ENCODE results near the gene AOC3. TPM values are rescaled to one million over a fixed set of nuclear protein-coding genes. Genes with fewer than 3 reads are reported as not detected.

Gene AOC3
- total RNA-seq, 1 experiment from 2014 or later: 2.8 TPM

DNA sequence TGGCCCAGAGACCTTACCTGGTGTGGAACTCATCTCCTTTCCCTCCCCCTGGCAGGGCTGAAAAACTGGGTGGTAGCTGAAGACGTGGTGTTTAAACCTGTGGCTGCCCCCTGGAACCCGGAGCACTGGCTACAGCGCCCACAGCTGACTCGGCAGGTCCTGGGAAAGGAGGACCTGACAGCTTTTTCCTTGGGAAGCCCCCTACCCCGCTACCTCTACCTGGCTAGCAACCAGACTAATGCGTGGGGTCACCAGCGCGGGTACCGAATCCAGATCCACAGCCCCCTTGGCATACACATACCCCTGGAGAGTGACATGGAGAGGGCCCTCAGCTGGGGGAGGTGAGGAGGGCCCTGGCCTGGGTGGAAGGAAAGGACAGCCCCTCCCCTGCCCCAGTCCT lies 2.0 kb upstream of the AOC3 start:
- no peak overlapping the region for H4K91ac ChIP-seq (ENCODE audit: insufficient read length, low read depth, low read length)
- no peak overlapping the region for H3K4ac ChIP-seq (ENCODE audit: low read depth, low read length)
- no peaks in the 10 kb centered on the region for H3K79me2 ChIP-seq (ENCODE audit: insufficient read depth, low read length)
- no peak overlapping the region for H3K9ac ChIP-seq (ENCODE audit: extremely low read depth, insufficient read length, low read length)
- H3K14ac ChIP-seq (ENCODE audit: insufficient read depth, low read length): no peak overlapping the region
- no peaks in the 10 kb centered on the region for H3K4me1 ChIP-seq (ENCODE audit: insufficient read depth, low read length)
- H2BK20ac ChIP-seq (ENCODE audit: low read depth, low read length, poor library complexity, severe bottlenecking): no peak overlapping the region
- H4K20me1 ChIP-seq (ENCODE audit: control insufficient read depth, insufficient read depth, insufficient read length): no peaks in the 10 kb centered on the region
- H3K27me3 Mint-ChIP-seq (ENCODE audit: low read depth): no peaks in the 10 kb centered on the region
- H3K79me1 ChIP-seq (ENCODE audit: insufficient read depth, low read depth, low read length, poor library complexity, severe bottlenecking): no peaks in the 10 kb centered on the region
- H2AK5ac ChIP-seq (ENCODE audit: insufficient read length, low read length): no peak overlapping the region
- H2BK15ac ChIP-seq (ENCODE audit: low read depth, low read length): no peak overlapping the region
- peak overlapping the region; percentile 16 for H3K18ac ChIP-seq (ENCODE audit: insufficient read length, low read depth, low read length)
- no peaks in the 10 kb centered on the region; a peak in 1 of 5 replicates for H3K9me3 Mint-ChIP-seq
- H2AFZ ChIP-seq (ENCODE audit: low read length): no peak overlapping the region
- H4K8ac ChIP-seq (replicated peaks; ENCODE audit: insufficient read length, low read depth, low read length): no peak overlapping the region
- H3K36me3 Mint-ChIP-seq (ENCODE audit: insufficient read depth in 1 of 3, low read depth in 3 of 3): peaks cover 13 to 19% (median 16%) of the 10 kb centered on the region in 3 experiments; a peak in 6 of 7 replicates
- H3K4me3 Mint-ChIP-seq: no peak overlapping the region
- H3K23ac ChIP-seq (ENCODE audit: insufficient read length, low read depth, low read length): no peak overlapping the region
- H3K4me1 Mint-ChIP-seq: peaks cover 6 to 8% of the 10 kb centered on the region in 2 experiments; a peak in 2 of 4 replicates
- no peak overlapping the region for H3K27ac ChIP-seq (ENCODE audit: insufficient read length, low read depth, low read length)
- no peak overlapping the region; a peak in 2 of 7 replicates for H3K27ac Mint-ChIP-seq
- no peak for DNase-seq
- H3K56ac ChIP-seq (ENCODE audit: insufficient read length, low read depth, low read length): no peak overlapping the region
- no peak overlapping the region for H2BK5ac ChIP-seq (ENCODE audit: insufficient read length, low read length)
- no peaks in the 10 kb centered on the region for H3K23me2 ChIP-seq (ENCODE audit: insufficient read length, low read depth, low read length, poor library complexity, severe bottlenecking)
- no peaks in the 10 kb centered on the region for H3K9me3 ChIP-seq (ENCODE audit: control insufficient read depth, low read depth, low read length)
- H2BK120ac ChIP-seq (ENCODE audit: low read depth, low read length, poor library complexity, severe bottlenecking): no peak overlapping the region
- TF ChIP-seq, protein P1, sequence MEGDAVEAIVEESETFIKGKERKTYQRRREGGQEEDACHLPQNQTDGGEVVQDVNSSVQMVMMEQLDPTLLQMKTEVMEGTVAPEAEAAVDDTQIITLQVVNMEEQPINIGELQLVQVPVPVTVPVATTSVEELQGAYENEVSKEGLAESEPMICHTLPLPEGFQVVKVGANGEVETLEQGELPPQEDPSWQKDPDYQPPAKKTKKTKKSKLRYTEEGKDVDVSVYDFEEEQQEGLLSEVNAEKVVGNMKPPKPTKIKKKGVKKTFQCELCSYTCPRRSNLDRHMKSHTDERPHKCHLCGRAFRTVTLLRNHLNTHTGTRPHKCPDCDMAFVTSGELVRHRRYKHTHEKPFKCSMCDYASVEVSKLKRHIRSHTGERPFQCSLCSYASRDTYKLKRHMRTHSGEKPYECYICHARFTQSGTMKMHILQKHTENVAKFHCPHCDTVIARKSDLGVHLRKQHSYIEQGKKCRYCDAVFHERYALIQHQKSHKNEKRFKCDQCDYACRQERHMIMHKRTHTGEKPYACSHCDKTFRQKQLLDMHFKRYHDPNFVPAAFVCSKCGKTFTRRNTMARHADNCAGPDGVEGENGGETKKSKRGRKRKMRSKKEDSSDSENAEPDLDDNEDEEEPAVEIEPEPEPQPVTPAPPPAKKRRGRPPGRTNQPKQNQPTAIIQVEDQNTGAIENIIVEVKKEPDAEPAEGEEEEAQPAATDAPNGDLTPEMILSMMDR (conservative IDR thresholded peaks at IDR 0.05): no peak
- H3T11ph ChIP-seq (ENCODE audit: low read length): no peak overlapping the region
- WGBS (ENCODE audit: extremely low coverage, insufficient read length, low lambda C conversion rate): no CpG with 5 or more reads among the region's 9 CpGs
- no peak overlapping the region for H2BK12ac ChIP-seq (ENCODE audit: insufficient read length, low read depth, low read length)
- H3K4me2 ChIP-seq (ENCODE audit: insufficient read depth, insufficient read length, low read length): no peak overlapping the region
- no peaks in the 10 kb centered on the region for H3K27me3 ChIP-seq (ENCODE audit: insufficient read depth, low read length)
- no peak overlapping the region for H4K5ac ChIP-seq (ENCODE audit: insufficient read length, low read depth, low read length)

All from H9 (cell line).